Measurements from ENCODE around the gene PSMB7.

The PSMB7 gene

GRCh38 chr9:124414612-124415011, 630 bp downstream of the PSMB7 start:
- DNase-seq, result no peak
- intact Hi-C loops (cut with DNase I), result loop anchor here (5.0 kb wide), 1 partner anchor 448 kb away; the partner anchor contains the start of genes ARPC5L and RPL35

GRCh38 chr9:124412228-124412575, 3.0 kb downstream of the PSMB7 start:
- no peak for DNase-seq
- intact Hi-C loops (cut with DNase I), result no loop called here

- no peak for DNase-seq
- intact Hi-C loops (cut with DNase I), result no loop called here
Measured at GRCh38 chr9:124411514-124412227, 3.6 kb downstream of the PSMB7 start.

DNA sequence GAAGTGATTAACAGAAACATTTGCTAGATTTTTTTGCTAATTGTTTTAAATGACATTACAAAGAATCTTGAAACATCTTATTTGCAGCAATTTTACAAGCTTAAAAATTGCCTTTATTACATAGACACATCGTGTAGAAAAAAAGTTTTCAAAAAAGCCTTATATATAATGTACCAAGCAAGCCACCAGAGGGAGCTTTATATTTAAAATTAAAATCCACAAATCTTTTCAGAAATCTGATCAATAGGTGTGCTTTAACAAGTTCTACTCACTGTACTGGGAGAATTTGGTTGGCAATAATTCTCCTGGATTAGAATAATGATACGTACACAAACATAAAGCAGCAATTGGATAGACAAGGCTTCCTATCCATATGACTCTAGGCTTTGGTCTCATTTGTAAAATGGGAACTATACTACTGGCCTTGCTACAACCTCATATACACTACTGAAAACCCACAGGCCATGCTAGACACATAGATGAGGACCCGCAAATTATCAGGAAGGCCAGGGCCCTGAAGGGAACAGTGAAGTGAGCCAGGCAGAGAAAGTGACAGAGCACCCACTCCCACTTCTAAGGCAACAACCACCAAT, 4.8 kb downstream of the PSMB7 start:
- DNase-seq, result no peak
- intact Hi-C loops (cut with DNase I), result no loop called here

GRCh38 chr9:124409410-124409809, 5.8 kb downstream of the PSMB7 start:
- no peak for DNase-seq

DNA sequence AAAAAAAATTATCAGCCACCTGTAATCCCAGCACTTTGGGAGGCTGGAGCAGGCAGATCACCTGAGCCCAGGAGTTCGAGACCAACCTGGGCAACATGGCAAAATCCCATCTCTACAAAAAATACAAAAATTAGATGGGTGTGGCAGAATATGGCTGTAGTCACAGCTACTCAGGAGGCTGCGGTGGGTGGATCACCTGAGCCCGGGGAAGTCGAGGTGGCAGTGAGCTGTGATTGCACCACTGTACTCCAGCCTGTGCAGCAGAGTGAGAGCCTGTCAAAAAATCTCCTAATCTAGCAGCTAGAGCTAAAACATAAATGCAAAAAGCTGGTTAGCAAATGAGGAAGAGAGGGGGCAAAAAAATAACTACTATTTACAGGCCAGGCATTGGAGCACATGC, 12.0 kb downstream of the PSMB7 start:
- DNase-seq, result no peak
- intact Hi-C loops (cut with DNase I), result no loop called here

More at GRCh38 chr9:124409410-124409809, 5.8 kb downstream of the PSMB7 start:
- intact Hi-C loops (cut with DNase I), result no loop called here

DNA sequence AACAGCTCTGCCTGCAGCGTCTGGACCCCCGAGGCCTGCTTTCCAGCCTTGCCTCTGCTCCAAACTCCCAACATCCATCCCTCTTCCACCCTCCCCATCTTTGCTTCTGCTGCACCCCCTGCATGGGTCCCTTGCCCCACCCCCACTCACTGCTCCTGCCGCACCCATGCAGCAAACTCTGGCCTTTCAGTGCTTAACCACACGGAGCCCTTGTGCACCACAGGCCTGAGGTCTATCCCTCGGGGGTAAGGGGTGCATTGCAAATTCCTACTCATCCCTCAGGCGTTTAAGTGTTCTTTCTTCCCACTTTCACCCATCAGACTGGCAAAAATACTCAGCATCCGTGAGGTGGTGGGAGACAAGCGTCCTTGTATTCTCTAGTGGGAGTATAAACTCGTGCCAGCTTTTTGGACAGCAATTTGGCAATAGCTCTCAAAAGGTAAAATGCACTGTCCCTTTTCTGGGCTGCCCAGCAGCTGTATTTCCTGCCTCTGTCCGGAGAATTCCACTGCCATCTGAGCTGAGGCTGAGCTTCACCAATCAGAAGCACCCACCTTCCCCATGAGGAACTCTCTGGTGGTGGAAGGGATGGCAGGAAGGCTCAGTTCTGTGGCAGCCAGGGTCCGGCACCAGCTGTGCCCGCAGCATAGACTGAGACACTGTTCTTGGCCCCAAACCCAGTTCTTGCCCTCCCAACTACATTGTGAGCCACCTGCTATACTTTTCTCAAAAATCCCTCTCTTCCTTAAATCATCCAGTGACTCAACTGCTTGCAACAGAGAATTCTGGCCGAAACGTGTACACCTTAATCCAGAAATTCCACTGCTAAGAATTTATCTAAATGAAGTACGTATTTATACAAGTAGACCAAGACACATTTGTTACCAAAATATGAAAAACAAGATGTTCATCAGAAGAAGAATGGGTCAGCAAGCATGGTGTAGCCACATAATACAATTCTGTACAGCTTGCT, 15.0 kb downstream of the PSMB7 start:
- intact Hi-C loops (cut with DNase I), result no loop called here

GRCh38 chr9:124399323-124399967, 15.8 kb downstream of the PSMB7 start:
- intact Hi-C loops (cut with DNase I), result no loop called here
- DNase-seq, result peak in 3 of 10 donors; percentile 29 to 80 (median 62)

More for the DNA sequence above, 15.0 kb downstream of the PSMB7 start:
- DNase-seq, result peak in 1 of 10 donors; percentile 69

DNA sequence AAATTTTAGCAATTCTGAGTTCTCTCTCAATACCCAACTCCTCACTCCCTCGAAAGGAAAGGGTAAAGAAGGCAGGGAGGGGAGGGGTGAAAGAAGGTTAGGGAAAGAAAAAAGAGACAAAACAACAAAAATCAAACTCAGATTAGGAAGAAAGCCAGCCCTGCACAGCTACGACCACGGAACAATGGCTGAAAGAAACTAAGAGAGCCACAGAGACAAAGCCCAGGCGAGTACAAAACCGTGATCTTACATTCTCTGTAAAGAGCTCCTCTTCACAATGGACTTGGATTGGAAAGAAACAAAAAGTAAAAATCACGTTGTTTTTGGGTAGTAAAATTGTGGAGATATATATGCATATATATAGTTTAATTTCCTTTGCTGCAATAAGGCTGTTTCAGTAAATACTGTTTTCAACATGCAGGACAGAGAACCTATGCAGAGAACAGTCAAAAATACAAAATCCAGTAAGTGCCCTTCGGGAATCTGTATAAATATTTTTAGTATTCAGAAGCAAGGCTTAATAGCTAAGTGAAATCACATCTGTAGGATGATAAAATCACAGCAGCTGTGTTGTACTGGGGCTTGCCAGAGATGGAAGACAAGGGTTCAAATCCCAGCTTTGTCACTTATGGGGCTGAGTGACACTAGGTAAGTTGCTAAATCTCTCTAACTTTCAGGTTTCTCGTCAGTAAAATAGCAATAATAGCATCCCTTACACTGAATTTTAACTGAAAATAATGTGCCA, 16.9 kb downstream of the PSMB7 start:
- intact Hi-C loops (cut with DNase I), result no loop called here
- no peak for DNase-seq

GRCh38 chr9:124395826-124396225, 19.4 kb downstream of the PSMB7 start:
- intact Hi-C loops (cut with DNase I), result no loop called here
- no peak for DNase-seq

DNA sequence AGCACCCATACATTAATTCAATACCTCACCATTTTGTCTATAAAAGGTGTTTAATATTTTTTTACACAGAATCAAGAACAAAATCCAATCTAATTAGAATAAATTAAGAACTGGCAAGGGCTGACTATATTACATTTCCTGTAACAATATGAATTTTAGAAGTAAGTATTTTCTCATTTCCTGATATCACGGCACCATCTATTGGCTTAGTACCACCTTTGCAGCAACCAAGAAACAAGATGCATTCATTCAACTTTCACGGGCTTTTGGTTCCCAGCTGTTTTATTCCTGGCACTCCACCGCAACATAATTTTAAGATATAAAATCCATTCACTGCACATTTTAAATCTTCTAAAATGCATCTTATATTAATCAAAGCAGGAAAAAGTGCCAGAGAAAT, 20.6 kb downstream of the PSMB7 start:
- no peak for DNase-seq
- intact Hi-C loops (cut with DNase I), result no loop called here

DNA sequence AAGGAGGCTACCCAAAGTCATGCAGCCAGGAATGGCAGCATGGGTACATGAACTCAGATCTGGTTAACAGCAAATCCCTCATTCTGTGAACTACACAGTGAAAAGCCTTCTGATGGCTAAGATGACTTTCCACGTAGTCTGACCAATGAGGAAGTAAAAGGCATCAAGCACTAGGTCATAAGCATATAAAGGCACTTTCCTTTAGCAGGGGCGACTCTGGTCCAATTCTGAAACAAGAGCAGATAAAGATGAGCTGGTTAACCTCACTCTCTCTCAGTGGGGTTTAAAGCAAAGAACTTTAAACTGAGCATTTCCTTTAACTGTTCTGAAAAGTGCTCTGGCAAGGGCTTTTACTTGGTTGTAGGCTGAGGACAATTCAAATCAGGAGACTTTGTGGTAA, 21.1 kb downstream of the PSMB7 start:
- DNase-seq, result no peak
- intact Hi-C loops (cut with DNase I), result no loop called here

GRCh38 chr9:124392871-124393460, 22.3 kb downstream of the PSMB7 start:
- intact Hi-C loops (cut with DNase I), result loop anchor here (2.0 kb wide), 1 partner anchor 144 kb away; no protein-coding TSS in a partner anchor
- peak; percentile 37 to 95 (median 69) for DNase-seq

DNA sequence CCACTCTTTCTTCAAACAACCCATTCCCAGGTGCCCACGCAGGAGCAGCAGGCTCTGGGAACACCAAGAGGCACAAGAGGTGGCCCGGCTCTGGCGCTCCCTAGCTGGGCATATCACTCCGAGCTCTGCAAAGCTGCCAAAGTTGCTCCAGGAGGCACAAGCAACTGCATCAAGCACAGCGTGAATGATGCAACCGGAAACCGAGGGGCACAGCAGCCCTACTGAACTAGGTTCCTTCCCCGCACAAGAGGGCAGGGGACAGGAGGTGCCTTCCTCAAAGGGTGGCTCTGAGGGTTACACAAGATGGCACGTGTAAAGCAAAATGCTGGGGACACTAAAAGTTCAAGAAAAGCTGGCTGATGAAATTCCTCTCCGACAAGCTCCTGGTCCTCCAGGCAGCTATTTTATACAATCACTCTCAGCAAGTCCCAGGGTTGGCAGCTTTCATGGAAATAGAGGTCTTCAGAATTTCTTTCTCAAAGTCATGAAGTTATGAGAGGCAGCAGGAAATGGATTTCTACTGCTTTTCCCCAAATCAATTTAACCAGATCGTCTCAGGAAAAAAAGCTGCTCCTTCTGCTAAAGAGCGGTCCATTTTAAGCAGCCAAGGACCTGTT, 22.9 kb downstream of the PSMB7 start:
- DNase-seq, result peak in 2 of 10 donors; percentile 81 to 84
- intact Hi-C loops (cut with DNase I), result loop anchor here (2.0 kb wide), 1 partner anchor 144 kb away; no protein-coding TSS in a partner anchor

DNA sequence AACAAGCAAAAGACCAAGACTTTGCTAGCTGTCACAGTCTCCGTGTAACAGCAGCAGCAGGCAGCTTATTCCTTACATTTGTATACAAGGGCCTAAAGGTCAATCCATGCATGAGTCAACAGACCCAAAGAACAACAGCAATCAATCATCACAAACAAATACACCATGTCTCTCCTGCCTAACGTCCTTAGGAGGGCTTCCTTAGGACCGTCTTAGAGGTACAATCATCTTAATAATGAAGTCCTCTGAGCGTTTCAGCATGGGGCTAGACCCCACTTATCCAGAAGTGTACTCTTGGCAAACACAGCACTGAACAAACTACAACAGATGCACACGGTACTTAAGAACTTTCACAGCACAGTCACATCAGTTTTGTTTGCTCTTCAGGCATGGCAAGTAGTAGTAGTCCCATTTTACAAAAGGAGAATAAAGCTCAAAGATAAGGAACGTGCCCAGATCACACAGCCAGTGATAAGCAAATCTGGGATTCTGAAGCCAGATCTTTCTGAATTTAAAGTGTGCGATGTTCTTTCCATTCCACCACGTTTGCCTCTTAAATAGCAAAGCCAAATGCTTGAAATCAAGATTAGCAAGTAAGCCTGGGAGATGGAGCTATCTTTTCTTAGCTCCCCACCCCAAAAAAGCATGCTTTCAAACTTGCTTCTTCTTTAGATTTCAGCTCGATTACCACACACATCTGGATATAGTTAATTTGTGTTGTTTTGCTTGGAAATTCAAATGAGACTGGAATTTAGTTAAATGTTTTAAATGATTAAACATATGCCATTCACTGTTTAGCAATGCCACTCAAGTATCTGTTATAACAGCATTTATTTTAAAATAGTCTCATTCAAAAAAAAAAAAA, 24.2 kb downstream of the PSMB7 start:
- intact Hi-C loops (cut with DNase I), result no loop called here
- DNase-seq, result no peak

GRCh38 chr9:124389146-124389939, 25.9 kb downstream of the PSMB7 start:
- intact Hi-C loops (cut with DNase I), result no loop called here
- no peak for DNase-seq

Data from posterior cingulate gyrus (tissue), 11 donors.